Natural killer cell treated with Interleukin-12 subunit alpha and Interleukin-12 subunit beta and Interleukin-15 and Interleukin-18, amount 100 ng/mL, for 72 hours (primary cell): ENCODE results near the gene PAX1. TPM values are rescaled to one million over a fixed set of nuclear protein-coding genes. Genes with fewer than 3 reads are reported as not detected.

Experiments
- ATAC-seq, 2 donors: fragments of 150-1000 bp; cut with Tn5 transposase in 1 of 2; sonication (Bioruptor Pico), chemical (Tn5 transposase) in 1 of 2; 2 replicates each; pipeline ENCODE4 v1.10.0; 2021
- DNase-seq: peaks from one replicate; pipeline ENCODE4 v3.0.0; 2022; ENCODE audit warnings: low spot score
- H3K27ac Mint-ChIP-seq, 2 donors: 1 replicate in 1 of 2; 2 replicates in 1 of 2; pipeline ENCODE4 v1.8.0; 2022; ENCODE audit warnings: mixed read lengths in 2 of 2, mild to moderate bottlenecking in 1 of 2, moderate library complexity in 1 of 2
- H3K27me3 Mint-ChIP-seq, 2 donors: 1 replicate in 1 of 2; 2 replicates in 1 of 2; pipeline ENCODE4 v1.8.0; 2022; ENCODE audit warnings: mixed read lengths in 2 of 2
- H3K36me3 Mint-ChIP-seq: one replicate; pipeline ENCODE4 v1.8.0; 2022; ENCODE audit warnings: mixed read lengths
- H3K4me1 Mint-ChIP-seq, 2 donors: 1 replicate in 1 of 2; 2 replicates in 1 of 2; pipeline ENCODE4 v1.8.0; 2022; ENCODE audit warnings: low read depth in 2 of 2, mixed read lengths in 2 of 2, mild to moderate bottlenecking in 1 of 2
- H3K4me3 Mint-ChIP-seq: one replicate; pipeline ENCODE4 v1.8.0; 2022; ENCODE audit warnings: mixed read lengths
- H3K9me3 Mint-ChIP-seq: 2 replicates; pipeline ENCODE4 v1.8.0; 2022; ENCODE audit warnings: mixed read lengths
- total RNA-seq, 2 donors: library from RNA; stranded (reverse); gene quantifications; one replicate each; pipeline ENCODE4 v1.2.3, GENCODE V29; 2022

Gene PAX1
- total RNA-seq, 2 donors from 2014 or later, result not detected

- Mint-ChIP-seq H3K27me3 (peaks cover 45 to 61% of the 10 kb centered on the region in 2 donors), H3K9me3 (no peaks in the 10 kb centered on the region), H3K4me1 (peaks cover 0 to 2% of the 10 kb centered on the region in 2 donors), H3K4me3 (no peak overlapping the region), H3K27ac (no peak overlapping the region), H3K36me3 (no peaks in the 10 kb centered on the region)
- DNase-seq, result no peak
- ATAC-seq, result no peak
Observed at GRCh38 chr20:21707999-21708737, 2.7 kb downstream of the PAX1 start.

GRCh38 chr20:21708738-21709534 lies 3.5 kb downstream of the PAX1 start:
- H3K4me1 Mint-ChIP-seq, result peaks cover 0 to 2% of the 10 kb centered on the region in 2 donors
- no peak for ATAC-seq
- H3K4me3 Mint-ChIP-seq, result no peak overlapping the region
- H3K36me3 Mint-ChIP-seq, result no peaks in the 10 kb centered on the region
- H3K27me3 Mint-ChIP-seq, result peaks cover 39 to 55% of the 10 kb centered on the region in 2 donors
- H3K27ac Mint-ChIP-seq, result no peak overlapping the region
- no peaks in the 10 kb centered on the region for H3K9me3 Mint-ChIP-seq
- DNase-seq, result no peak

GRCh38 chr20:21709535-21709904 lies 4.1 kb downstream of the PAX1 start:
- Mint-ChIP-seq H3K27me3 (peaks cover 36 to 51% of the 10 kb centered on the region in 2 donors), H3K27ac (no peak overlapping the region), H3K4me3 (no peak overlapping the region), H3K4me1 (peaks cover 0 to 2% of the 10 kb centered on the region in 2 donors), H3K36me3 (no peaks in the 10 kb centered on the region), H3K9me3 (no peaks in the 10 kb centered on the region)
- ATAC-seq, result no peak
- DNase-seq, result no peak

- Mint-ChIP-seq H3K9me3 (no peaks in the 10 kb centered on the region), H3K27me3 (peaks cover 35 to 52% of the 10 kb centered on the region in 2 donors), H3K4me3 (no peak overlapping the region), H3K36me3 (peaks cover 6% of the 10 kb centered on the region), H3K4me1 (peaks cover 0 to 2% of the 10 kb centered on the region in 2 donors), H3K27ac (no peak overlapping the region)
- ATAC-seq (no peak), DNase-seq (no peak)
Observed at GRCh38 chr20:21710341-21710740, 4.9 kb downstream of the PAX1 start.

- Mint-ChIP-seq H3K27me3 (peaks cover 41 to 58% of the 10 kb centered on the region in 2 donors), H3K27ac (no peak overlapping the region), H3K4me3 (no peak overlapping the region), H3K4me1 (peaks cover 0 to 2% of the 10 kb centered on the region in 2 donors), H3K36me3 (peaks cover 6% of the 10 kb centered on the region), H3K9me3 (no peaks in the 10 kb centered on the region)
- DNase-seq, result no peak
- no peak for ATAC-seq
Observed at GRCh38 chr20:21710863-21711431, 5.5 kb downstream of the PAX1 start.

- H3K27ac Mint-ChIP-seq, result no peak overlapping the region
- DNase-seq, result no peak
- H3K27me3 Mint-ChIP-seq, result peaks cover 44 to 63% of the 10 kb centered on the region in 2 donors
- H3K4me3 Mint-ChIP-seq, result no peak overlapping the region
- ATAC-seq, result no peak
- peaks cover 6% of the 10 kb centered on the region for H3K36me3 Mint-ChIP-seq
- no peaks in the 10 kb centered on the region for H3K9me3 Mint-ChIP-seq
- H3K4me1 Mint-ChIP-seq, result no peaks in the 10 kb centered on the region
Observed at GRCh38 chr20:21712443-21713059, 7.1 kb downstream of the PAX1 start.

- H3K9me3 Mint-ChIP-seq, result no peaks in the 10 kb centered on the region
- no peak overlapping the region for H3K4me3 Mint-ChIP-seq
- no peaks in the 10 kb centered on the region for H3K4me1 Mint-ChIP-seq
- peaks cover 42 to 63% of the 10 kb centered on the region in 2 donors for H3K27me3 Mint-ChIP-seq
- H3K27ac Mint-ChIP-seq, result no peak overlapping the region
- peaks cover 6% of the 10 kb centered on the region for H3K36me3 Mint-ChIP-seq
- DNase-seq (no peak), ATAC-seq (no peak)
Observed at GRCh38 chr20:21713470-21713869, 8.0 kb downstream of the PAX1 start.

GRCh38 chr20:21713901-21714296 lies 8.4 kb downstream of the PAX1 start:
- no peak overlapping the region for H3K4me3 Mint-ChIP-seq
- no peak for ATAC-seq
- no peaks in the 10 kb centered on the region for H3K9me3 Mint-ChIP-seq
- H3K27ac Mint-ChIP-seq, result no peak overlapping the region
- H3K36me3 Mint-ChIP-seq, result peaks cover 6% of the 10 kb centered on the region
- DNase-seq, result no peak
- no peaks in the 10 kb centered on the region for H3K4me1 Mint-ChIP-seq
- H3K27me3 Mint-ChIP-seq, result peaks cover 38 to 59% of the 10 kb centered on the region in 2 donors

GRCh38 chr20:21714297-21715192 lies 9.1 kb downstream of the PAX1 start:
- Mint-ChIP-seq H3K4me3 (no peak overlapping the region), H3K4me1 (no peaks in the 10 kb centered on the region), H3K27me3 (peaks cover 38 to 58% of the 10 kb centered on the region in 2 donors), H3K9me3 (no peaks in the 10 kb centered on the region), H3K36me3 (peaks cover 6% of the 10 kb centered on the region), H3K27ac (no peak overlapping the region)
- no peak for ATAC-seq
- no peak for DNase-seq

GRCh38 chr20:21715193-21715881 lies 9.9 kb downstream of the PAX1 start:
- ATAC-seq (no peak), DNase-seq (no peak)
- H3K9me3 Mint-ChIP-seq, result no peaks in the 10 kb centered on the region
- no peaks in the 10 kb centered on the region for H3K4me1 Mint-ChIP-seq
- H3K36me3 Mint-ChIP-seq, result peaks cover 6% of the 10 kb centered on the region
- H3K27me3 Mint-ChIP-seq, result peaks cover 34 to 50% of the 10 kb centered on the region in 2 donors
- no peak overlapping the region for H3K27ac Mint-ChIP-seq
- H3K4me3 Mint-ChIP-seq, result no peak overlapping the region

- Mint-ChIP-seq H3K27me3 (peaks cover 22 to 29% of the 10 kb centered on the region in 2 donors), H3K4me1 (no peaks in the 10 kb centered on the region), H3K36me3 (peaks cover 5% of the 10 kb centered on the region), H3K4me3 (no peak overlapping the region), H3K27ac (no peak overlapping the region), H3K9me3 (no peaks in the 10 kb centered on the region)
- no peak for ATAC-seq
- DNase-seq, result no peak
Observed at GRCh38 chr20:21719592-21720214, 14.2 kb downstream of the PAX1 start.

- ATAC-seq (no peak), DNase-seq (no peak)
- Mint-ChIP-seq H3K9me3 (no peaks in the 10 kb centered on the region), H3K27ac (no peak overlapping the region), H3K4me1 (no peaks in the 10 kb centered on the region), H3K4me3 (no peak overlapping the region), H3K36me3 (no peaks in the 10 kb centered on the region), H3K27me3 (no peaks in the 10 kb centered on the region)
Observed at GRCh38 chr20:21725892-21726291, 20.4 kb downstream of the PAX1 start.
